Sigmoid colon (tissue), 4 donors: ENCODE results near the gene STAT4.

ENCODE experiments used
- EP300 ChIP-seq, 4 donors: sonication (generic); formaldehyde crosslinking; IDR thresholded peaks; one replicate each; pipeline ENCODE4 v1.6.1; 2017; ENCODE audit warnings: antibody characterized with exemption in 4 of 4
- POLR2A ChIP-seq, 2 donors: fragments of 450-650 bp; IDR thresholded peaks; one replicate each; pipeline ENCODE4 v1.6.1; 2016; ENCODE audit warnings: antibody characterized with exemption in 2 of 2, mild to moderate bottlenecking in 2 of 2, moderate library complexity in 2 of 2
- TF ChIP-seq, protein P1 (sequence below), 4 experiments: fragments of 450-650 bp in 3 of 4; fragments of 200-600 bp in 1 of 4; IDR thresholded peaks; one replicate each; pipeline ENCODE4 v1.5.1; 2016 to 2019; ENCODE audit warnings: antibody characterized with exemption in 4 of 4, mild to moderate bottlenecking in 3 of 4, moderate library complexity in 2 of 4

- TF ChIP-seq POLR2A (IDR thresholded peaks at IDR 0.05) (no peak), EP300 (IDR thresholded peaks at IDR 0.05) (no peak)
- TF ChIP-seq, protein P1, sequence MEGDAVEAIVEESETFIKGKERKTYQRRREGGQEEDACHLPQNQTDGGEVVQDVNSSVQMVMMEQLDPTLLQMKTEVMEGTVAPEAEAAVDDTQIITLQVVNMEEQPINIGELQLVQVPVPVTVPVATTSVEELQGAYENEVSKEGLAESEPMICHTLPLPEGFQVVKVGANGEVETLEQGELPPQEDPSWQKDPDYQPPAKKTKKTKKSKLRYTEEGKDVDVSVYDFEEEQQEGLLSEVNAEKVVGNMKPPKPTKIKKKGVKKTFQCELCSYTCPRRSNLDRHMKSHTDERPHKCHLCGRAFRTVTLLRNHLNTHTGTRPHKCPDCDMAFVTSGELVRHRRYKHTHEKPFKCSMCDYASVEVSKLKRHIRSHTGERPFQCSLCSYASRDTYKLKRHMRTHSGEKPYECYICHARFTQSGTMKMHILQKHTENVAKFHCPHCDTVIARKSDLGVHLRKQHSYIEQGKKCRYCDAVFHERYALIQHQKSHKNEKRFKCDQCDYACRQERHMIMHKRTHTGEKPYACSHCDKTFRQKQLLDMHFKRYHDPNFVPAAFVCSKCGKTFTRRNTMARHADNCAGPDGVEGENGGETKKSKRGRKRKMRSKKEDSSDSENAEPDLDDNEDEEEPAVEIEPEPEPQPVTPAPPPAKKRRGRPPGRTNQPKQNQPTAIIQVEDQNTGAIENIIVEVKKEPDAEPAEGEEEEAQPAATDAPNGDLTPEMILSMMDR (IDR thresholded peaks at IDR 0.05) = no peak
Measured at GRCh38 chr2:191128911-191129304, 21.9 kb downstream of the STAT4 start.
